Ishikawa (cell line): ENCODE results near the gene MRPL42.

Experiments used
- CEBPB ChIP-seq: IDR thresholded peaks from 2 replicates; pipeline ENCODE4 v1.6.1; 2012
- CREB1 ChIP-seq: IDR thresholded peaks from 2 replicates; pipeline ENCODE4 v1.6.1; 2012; ENCODE audit warnings: low read depth
- EGR1 ChIP-seq: IDR thresholded peaks from 2 replicates; pipeline ENCODE4 v1.6.1; 2012
- EP300 ChIP-seq: IDR thresholded peaks from 2 replicates; pipeline ENCODE4 v1.6.1; 2012; ENCODE audit warnings: borderline replicate concordance
- FOXM1 ChIP-seq: IDR thresholded peaks from 2 replicates; pipeline ENCODE4 v1.6.1; 2012; ENCODE audit warnings: low read depth, borderline replicate concordance
- MAX ChIP-seq: IDR thresholded peaks from 2 replicates; pipeline ENCODE4 v1.6.1; 2012
- NFIC ChIP-seq: IDR thresholded peaks from 2 replicates; pipeline ENCODE4 v1.6.1; 2012
- RAD21 ChIP-seq: IDR thresholded peaks from 2 replicates; pipeline ENCODE4 v1.6.1; 2012; ENCODE audit warnings: low read depth
- REST ChIP-seq: IDR thresholded peaks from 2 replicates; pipeline ENCODE4 v1.6.1; 2012; ENCODE audit warnings: low read depth, mild to moderate bottlenecking
- TAF1 ChIP-seq: IDR thresholded peaks from 2 replicates; pipeline ENCODE4 v1.6.1; 2012; ENCODE audit warnings: low read depth, mild to moderate bottlenecking
- TCF12 ChIP-seq: IDR thresholded peaks from 2 replicates; pipeline ENCODE4 v1.6.1; 2012; ENCODE audit warnings: low read depth
- TEAD4 ChIP-seq: IDR thresholded peaks from 2 replicates; pipeline ENCODE4 v1.6.1; 2012
- USF1 ChIP-seq: IDR thresholded peaks from 2 replicates; pipeline ENCODE4 v1.6.1; 2012
- YY1 ChIP-seq: IDR thresholded peaks from 2 replicates; pipeline ENCODE4 v1.6.1; 2012; ENCODE audit warnings: low read depth
- ZBTB7A ChIP-seq: IDR thresholded peaks from 2 replicates; pipeline ENCODE4 v1.6.1; 2012; ENCODE audit warnings: low read depth

Gene MRPL42

GRCh38 chr12:93514853-93515252 lies 47.5 kb downstream of the MRPL42 start:
- TF ChIP-seq NFIC, result no peak
- TF ChIP-seq EGR1, result no peak
- no peak for TF ChIP-seq ZBTB7A
- no peak for TF ChIP-seq REST
- TF ChIP-seq TAF1, result no peak
- no peak for TF ChIP-seq TEAD4

GRCh38 chr12:93518725-93519124 lies 51.4 kb downstream of the MRPL42 start:
- TF ChIP-seq RAD21, result no peak
- no peak for TF ChIP-seq EGR1
- no peak for TF ChIP-seq YY1
- no peak for TF ChIP-seq TAF1
- TF ChIP-seq CREB1, result no peak
- TF ChIP-seq ZBTB7A, result no peak
- TF ChIP-seq FOXM1, result no peak
- TF ChIP-seq TCF12, result no peak
- TF ChIP-seq USF1, result no peak
- no peak for TF ChIP-seq MAX
- TF ChIP-seq CEBPB, result no peak
- TF ChIP-seq NFIC, result no peak
- no peak for TF ChIP-seq TEAD4
- TF ChIP-seq REST, result no peak
- no peak for TF ChIP-seq EP300

- no peak for TF ChIP-seq RAD21
- no peak for TF ChIP-seq TEAD4
- TF ChIP-seq USF1, result no peak
- no peak for TF ChIP-seq ZBTB7A
- TF ChIP-seq YY1, result no peak
- no peak for TF ChIP-seq TCF12
- TF ChIP-seq CREB1, result no peak
- TF ChIP-seq MAX, result no peak
- TF ChIP-seq FOXM1, result no peak
Observed at GRCh38 chr12:93519859-93520258, 52.5 kb downstream of the MRPL42 start.

GRCh38 chr12:93520454-93520853 lies 53.1 kb downstream of the MRPL42 start:
- TF ChIP-seq YY1 (no peak), EGR1 (no peak), CREB1 (no peak), NFIC (no peak), TAF1 (no peak), TCF12 (no peak), RAD21 (no peak), MAX (no peak), USF1 (no peak), FOXM1 (no peak), TEAD4 (no peak)

GRCh38 chr12:93521225-93522080 lies 54.1 kb downstream of the MRPL42 start:
- TF ChIP-seq USF1 (no peak), YY1 (no peak), REST (no peak), NFIC (no peak), EGR1 (no peak), TAF1 (no peak), ZBTB7A (no peak)
